GM19193 (cell line): Measurements from ENCODE around the gene CYB5R2.

Source experiments
- POLR2A ChIP-seq: IDR thresholded peaks from 4 replicates; pipeline ENCODE4 v1.6.1; 2011; ENCODE audit not compliant: insufficient read depth, insufficient read length; ENCODE audit errors: extremely low read depth

The CYB5R2 gene

GRCh38 chr11:7675631-7676030 lies 2.3 kb upstream of the CYB5R2 start:
- TF ChIP-seq POLR2A = no peak

- TF ChIP-seq POLR2A = peak; percentile 45
These were observed 579 bp upstream of the CYB5R2 start for GRCh38 chr11:7673724-7674434.

GRCh38 chr11:7672276-7672959 lies 882 bp downstream of the CYB5R2 start:
- TF ChIP-seq POLR2A = no peak

DNA sequence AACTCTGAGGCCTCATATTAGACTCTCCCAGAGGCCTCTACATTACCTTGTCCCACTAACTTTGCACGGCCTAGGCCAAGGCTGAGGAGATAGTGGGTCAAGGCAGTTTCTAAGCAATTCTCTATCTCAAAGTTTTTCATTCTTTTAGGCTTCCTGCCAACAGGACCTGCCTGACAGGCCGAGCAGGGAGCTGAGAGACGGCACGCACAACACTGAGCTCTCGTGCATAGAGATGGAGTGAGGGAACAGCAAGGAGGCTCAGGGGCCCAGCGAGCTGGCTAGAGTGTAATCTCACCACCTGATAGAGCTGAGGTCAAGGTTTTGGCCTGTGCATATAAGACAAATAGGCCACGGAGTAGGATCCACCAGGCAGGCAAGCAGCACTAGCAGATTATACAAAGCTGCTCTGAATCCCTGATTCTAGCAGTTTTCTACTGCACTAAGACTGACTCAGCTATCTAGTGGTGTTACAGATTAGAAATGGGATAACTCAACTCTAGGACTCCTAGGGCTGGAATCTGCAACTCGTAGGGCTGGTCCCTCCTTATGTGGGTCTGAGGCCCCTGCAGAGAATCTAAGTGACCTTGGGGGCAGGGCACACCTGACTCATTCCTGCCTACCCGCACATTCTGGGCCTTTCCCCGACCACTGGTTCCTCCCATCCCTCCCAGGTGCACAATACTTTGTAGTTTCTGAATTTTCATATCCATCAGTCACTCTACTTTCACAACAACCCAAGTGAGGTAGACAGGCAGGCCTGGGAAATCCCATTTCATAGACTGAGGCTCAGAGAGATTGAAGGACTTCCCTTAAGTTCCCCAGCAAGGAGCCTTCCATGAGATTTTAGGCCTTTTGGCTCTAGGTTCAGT lies 1.7 kb downstream of the CYB5R2 start:
- TF ChIP-seq POLR2A = no peak

DNA sequence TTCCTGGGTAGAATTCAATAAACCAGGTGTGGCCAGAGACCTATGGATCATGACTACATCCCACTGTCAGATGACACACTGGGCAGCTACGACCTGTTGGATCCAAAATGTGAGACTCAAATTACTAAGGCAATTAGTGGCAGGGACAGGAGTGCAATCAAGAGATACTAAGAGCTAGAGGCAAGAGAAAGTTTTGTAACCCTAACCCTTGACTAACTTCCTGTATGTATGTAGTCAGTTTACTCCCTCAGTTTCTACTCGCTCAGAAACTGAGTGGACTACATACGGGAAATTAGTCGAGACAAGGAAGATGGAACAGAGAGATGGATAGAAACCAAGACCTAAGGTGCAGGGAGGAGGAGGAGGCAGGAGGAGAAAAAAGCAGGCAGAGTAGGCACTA lies 2.7 kb downstream of the CYB5R2 start:
- no peak for TF ChIP-seq POLR2A

DNA sequence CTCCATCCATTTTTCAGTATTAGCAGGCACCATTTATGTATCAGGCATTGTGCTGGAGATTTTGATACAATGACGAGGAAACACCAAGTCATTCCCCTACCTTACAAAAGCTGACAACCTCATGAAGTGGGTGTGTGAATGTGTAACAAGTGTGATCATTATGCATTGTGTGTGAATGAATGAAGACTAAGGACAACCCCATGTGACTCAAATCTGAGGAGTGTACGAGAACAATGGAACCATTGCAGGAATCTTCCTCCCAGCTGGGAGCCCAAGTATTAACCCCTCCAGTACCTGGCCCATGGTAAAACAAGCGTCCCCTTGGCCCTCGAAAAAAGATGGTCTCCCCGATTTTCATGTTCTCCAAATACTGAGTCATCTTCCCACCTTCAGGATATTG lies 4.4 kb downstream of the CYB5R2 start:
- no peak for TF ChIP-seq POLR2A

GRCh38 chr11:7668464-7668863 lies 4.8 kb downstream of the CYB5R2 start:
- TF ChIP-seq POLR2A = no peak

- no peak for TF ChIP-seq POLR2A
These were observed 5.8 kb downstream of the CYB5R2 start for GRCh38 chr11:7667460-7667859.

DNA sequence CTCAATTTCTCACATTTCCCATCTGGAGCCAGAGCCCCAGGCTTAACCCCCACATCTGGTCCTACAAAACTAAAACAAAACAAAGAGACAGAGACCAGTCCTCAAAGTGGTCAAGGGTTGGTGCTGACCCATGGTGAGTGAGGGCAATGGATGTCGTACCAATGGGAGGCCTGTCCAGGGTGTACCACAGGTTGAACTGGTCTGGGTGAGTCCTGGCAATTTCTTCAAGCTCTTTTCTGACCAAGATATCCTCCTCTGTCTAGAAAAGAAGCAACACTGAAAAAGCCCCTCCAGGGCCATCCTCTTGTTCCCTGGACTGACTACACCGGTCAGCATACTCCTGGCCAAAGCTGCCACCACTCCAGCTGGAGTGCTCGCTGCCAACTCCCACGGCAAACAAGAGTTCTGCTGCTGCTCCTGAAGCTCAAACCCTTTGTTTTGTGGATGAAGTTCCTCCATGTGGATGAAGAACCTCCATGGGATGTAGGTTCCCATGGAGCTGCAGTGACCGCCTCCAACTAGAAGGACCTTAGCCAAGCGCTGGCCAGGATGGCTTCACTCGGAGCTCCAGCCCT lies 6.9 kb downstream of the CYB5R2 start:
- TF ChIP-seq POLR2A = no peak

- peak; percentile 38 for TF ChIP-seq POLR2A
These were observed 7.6 kb downstream of the CYB5R2 start for GRCh38 chr11:7665473-7666291.

DNA sequence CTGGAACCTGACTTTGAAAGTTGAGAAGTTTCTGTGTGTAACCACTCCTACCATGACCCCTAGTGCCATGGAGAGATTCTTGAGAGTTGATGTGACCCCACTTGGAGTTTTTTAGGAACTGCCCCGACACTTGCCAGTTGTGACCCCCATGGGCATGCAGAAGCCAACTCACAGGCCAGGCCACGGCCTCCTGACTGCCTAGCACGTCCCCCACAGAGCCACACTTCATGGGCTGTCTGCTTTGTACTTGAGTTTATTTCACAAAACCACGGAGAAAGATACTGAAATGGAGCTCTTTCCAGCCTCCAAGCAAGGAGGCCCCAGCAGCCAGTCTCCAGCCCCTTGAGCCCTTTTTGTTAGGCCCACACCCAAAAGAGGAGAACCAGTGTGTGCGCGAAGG lies 8.4 kb downstream of the CYB5R2 start:
- no peak for TF ChIP-seq POLR2A

DNA sequence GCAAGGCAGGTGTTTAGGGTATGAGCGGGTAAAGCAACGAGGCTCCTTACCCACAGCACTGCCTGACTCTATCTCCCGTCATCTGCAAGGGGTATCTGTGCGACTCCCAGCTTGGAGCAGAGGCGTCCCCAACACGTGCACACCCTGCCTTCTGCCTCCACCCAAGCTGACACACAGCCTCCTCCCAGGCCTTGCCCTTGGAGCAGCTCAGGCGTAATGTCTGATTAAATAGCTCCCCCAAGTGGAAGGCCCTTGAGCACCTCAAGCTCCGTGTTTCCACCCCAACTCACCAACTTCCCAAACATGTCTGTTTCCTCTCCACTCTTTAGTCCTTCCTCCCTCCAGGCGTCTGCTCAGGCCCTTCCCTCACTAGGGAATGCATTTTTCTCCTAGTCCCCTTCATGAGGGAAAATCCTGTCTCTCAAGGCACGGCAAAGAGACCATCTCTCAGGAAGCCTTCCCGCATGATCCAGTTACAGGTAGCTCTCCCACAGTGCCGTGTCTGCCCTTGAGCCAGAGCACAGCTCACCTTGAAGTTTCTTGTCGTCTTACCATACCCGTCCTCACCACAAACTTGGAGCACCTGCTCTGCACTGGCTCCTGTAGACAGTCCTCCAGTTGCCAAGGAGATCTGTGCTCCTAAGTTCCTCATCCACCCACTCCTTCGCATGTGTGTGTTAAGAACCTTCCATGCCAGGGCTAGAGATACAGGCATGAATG lies 15.8 kb downstream of the CYB5R2 start:
- no peak for TF ChIP-seq POLR2A

GRCh38 chr11:7656704-7657103 lies 16.6 kb downstream of the CYB5R2 start:
- no peak for TF ChIP-seq POLR2A
